ENCODE measurements around the gene LARP6. TPM values are rescaled to one million over a fixed set of nuclear protein-coding genes. Genes with fewer than 3 reads are reported as not detected.

The LARP6 gene
- total and polyA plus RNA-seq, 2 of the 13 experiments (the other 11 are each of a cell fraction or from before 2014, with no cell fraction given), result 2.9 to 8.2 TPM

- no peak for TF ChIP-seq ZNF142 (CRISPR knock-in tag; IDR thresholded peaks at IDR 0.05)
- peak; percentile 60; the same call in 1 of the 2 replicates for TF ChIP-seq SALL1 (CRISPR knock-in tag; IDR thresholded peaks at IDR 0.05)
- TF ChIP-seq PAX8 (CRISPR knock-in tag; IDR thresholded peaks at IDR 0.05; ENCODE audit: borderline replicate concordance), result no peak
- TF ChIP-seq AHR (CRISPR knock-in tag; IDR thresholded peaks at IDR 0.05), result no peak
- peak; percentile 14; the same call in 1 of the 2 replicates for TF ChIP-seq ETV5 (CRISPR knock-in tag; IDR thresholded peaks at IDR 0.05; ENCODE audit: borderline replicate concordance)
- TF ChIP-seq ZNF713 (CRISPR knock-in tag; IDR thresholded peaks at IDR 0.05), result no peak
- TF ChIP-seq CEBPG (CRISPR knock-in tag; IDR thresholded peaks at IDR 0.05), result peak; percentile 64
- TF ChIP-seq HES4 (CRISPR knock-in tag; IDR thresholded peaks at IDR 0.05; ENCODE audit: borderline replicate concordance), result no peak
- TF ChIP-seq RNF2 (conservative IDR thresholded peaks at IDR 0.05; ENCODE audit: low read depth), result no peak
- TF ChIP-seq MLX (CRISPR knock-in tag; IDR thresholded peaks at IDR 0.05), result no peak
- TF ChIP-seq DR1 (CRISPR knock-in tag; IDR thresholded peaks at IDR 0.05), result no peak
- TF ChIP-seq USF2 (IDR thresholded peaks at IDR 0.05; ENCODE audit: low read depth, low read length), result no peak
- no peak for TF ChIP-seq USF2 (CRISPR knock-in tag; IDR thresholded peaks at IDR 0.05; ENCODE audit: borderline replicate concordance)
- no peak for TF ChIP-seq MXD4 (CRISPR knock-in tag; IDR thresholded peaks at IDR 0.05)
- TF ChIP-seq ZNF382 (CRISPR knock-in tag; IDR thresholded peaks at IDR 0.05; ENCODE audit: borderline replicate concordance), result no peak
- no peak for TF ChIP-seq MTERF4 (CRISPR knock-in tag; IDR thresholded peaks at IDR 0.05)
- no peak for TF ChIP-seq ZNF280B (CRISPR knock-in tag; IDR thresholded peaks at IDR 0.05; ENCODE audit: borderline replicate concordance)
- TF ChIP-seq XRCC5 (optimal IDR thresholded peaks at IDR 0.05; ENCODE audit: low read length), result no peak
Measured at GRCh38 chr15:70788114-70789049, 65.6 kb downstream of the LARP6 start (continued).
